ENCODE measurements around the gene LRIF1. TPM values are rescaled to one million over a fixed set of nuclear protein-coding genes. Genes with fewer than 3 reads are reported as not detected.
A peak's percentile ranks its signal among the peaks of the same experiment; 100 is the strongest.

The LRIF1 gene
- total and polyA plus RNA-seq, 2 of the 4 experiments (the other 2 are of a cell fraction) = 5.4 to 6.8 TPM

GRCh38 chr1:110914676-110915075 is 49.0 kb downstream of the LRIF1 start:
- Histone ChIP-seq H3K36me3 (ENCODE audit: control insufficient read depth, insufficient read depth, low read length) (no peaks in the 10 kb centered on the region), H3K27ac (ENCODE audit: insufficient read depth, low read length) (no peak overlapping the region), H3K4ac (ENCODE audit: low read depth, low read length) (no peak overlapping the region), H3K56ac (ENCODE audit: extremely low read depth, insufficient read depth, low read length) (no peak overlapping the region), H2BK120ac (ENCODE audit: low read depth, low read length) (no peak overlapping the region), H4K20me1 (ENCODE audit: insufficient read depth, low read length) (no peaks in the 10 kb centered on the region), H3K9ac (ENCODE audit: low read depth, low read length) (no peak overlapping the region), H3K79me1 (ENCODE audit: low read depth in 1 of 2, low read length in 2 of 2) (no peaks in the 10 kb centered on the region), H2BK20ac (ENCODE audit: low read depth, low read length) (no peak overlapping the region), H3K23ac (ENCODE audit: low read depth, low read length) (no peak overlapping the region), H4K8ac (ENCODE audit: low read depth in 2 of 2, low read length in 2 of 2) (no peak overlapping the region), H3K9me1 (ENCODE audit: insufficient read depth, low read length) (no peaks in the 10 kb centered on the region), H2BK15ac (ENCODE audit: low read depth, low read length) (no peak overlapping the region), H2AK9ac (replicated peaks; ENCODE audit: low read depth, low read length, poor library complexity) (no peak overlapping the region), H3K9me3 (ENCODE audit: control insufficient read depth, insufficient read depth, low read length) (no peaks in the 10 kb centered on the region), H3K4me1 (ENCODE audit: control insufficient read depth, insufficient read depth, low read length) (no peaks in the 10 kb centered on the region), H3K4me2 (ENCODE audit: low read depth, low read length) (no peak overlapping the region), H4K5ac (ENCODE audit: low read depth, low read length) (no peak overlapping the region), H2AFZ (replicated peaks; ENCODE audit: low read length, poor library complexity) (no peak overlapping the region), H2BK5ac (ENCODE audit: low read depth, low read length, poor library complexity, severe bottlenecking) (no peak overlapping the region), H3K27me3 (ENCODE audit: control insufficient read depth, insufficient read depth, low read length) (no peaks in the 10 kb centered on the region), H3K18ac (ENCODE audit: low read depth, low read length) (no peak overlapping the region), H4K91ac (ENCODE audit: insufficient read depth, low read depth, low read length) (no peak overlapping the region), H3K4me3 (ENCODE audit: insufficient read depth, low read depth, low read length) (no peak overlapping the region), H2AK5ac (ENCODE audit: low read depth, low read length) (no peak overlapping the region), H3K14ac (replicated peaks; ENCODE audit: low read depth, low read length) (no peak overlapping the region)
- WGBS, 2 experiments (ENCODE audit: extremely low coverage in 2 of 2, insufficient read length in 1 of 2) = no CpG with 5 or more reads among the region's 3 CpGs
- DNase-seq (peak; percentile 5), ATAC-seq (ENCODE audit: low read depth) (no peak)
- BruUV-seq (replicated peaks) = no TSS peak
- intact Hi-C loops (cut with micrococcal nuclease) = no loop called here
- no peak for TF ChIP-seq CHD1 (IDR thresholded peaks at IDR 0.05; ENCODE audit: low read depth, low read length)
- TF ChIP-seq, protein P1, sequence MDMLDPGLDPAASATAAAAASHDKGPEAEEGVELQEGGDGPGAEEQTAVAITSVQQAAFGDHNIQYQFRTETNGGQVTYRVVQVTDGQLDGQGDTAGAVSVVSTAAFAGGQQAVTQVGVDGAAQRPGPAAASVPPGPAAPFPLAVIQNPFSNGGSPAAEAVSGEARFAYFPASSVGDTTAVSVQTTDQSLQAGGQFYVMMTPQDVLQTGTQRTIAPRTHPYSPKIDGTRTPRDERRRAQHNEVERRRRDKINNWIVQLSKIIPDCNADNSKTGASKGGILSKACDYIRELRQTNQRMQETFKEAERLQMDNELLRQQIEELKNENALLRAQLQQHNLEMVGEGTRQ (IDR thresholded peaks at IDR 0.05; ENCODE audit: low read depth, low read length) = no peak
- TF ChIP-seq RFX5 (IDR thresholded peaks at IDR 0.05; ENCODE audit: low read depth, low read length) = no peak
- no peak for TF ChIP-seq CEBPB (IDR thresholded peaks at IDR 0.05; ENCODE audit: low read depth, low read length)
- TF ChIP-seq RAD21 (IDR thresholded peaks at IDR 0.05; ENCODE audit: low read length) = no peak
- TF ChIP-seq CTCF (conservative IDR thresholded peaks at IDR 0.05; ENCODE audit: low read depth, low read length) = no peak
- TF ChIP-seq BHLHE40 (IDR thresholded peaks at IDR 0.05; ENCODE audit: low read depth, low read length) = no peak
- TF ChIP-seq MAFK (IDR thresholded peaks at IDR 0.05; ENCODE audit: low read depth, low read length) = no peak
- no peak for TF ChIP-seq NFE2L2 (IDR thresholded peaks at IDR 0.05; ENCODE audit: low read depth, low read length)
- no peak for TF ChIP-seq MAZ (IDR thresholded peaks at IDR 0.05; ENCODE audit: borderline replicate concordance, low read depth, low read length)
- no peak for TF ChIP-seq FOS (IDR thresholded peaks at IDR 0.05; ENCODE audit: low read depth, low read length)
- TF ChIP-seq POLR2A (IDR thresholded peaks at IDR 0.05; ENCODE audit: low read depth, low read length) = no peak
- no peak for TF ChIP-seq RCOR1 (IDR thresholded peaks at IDR 0.05; ENCODE audit: insufficient replicate concordance, low read length)
- TF ChIP-seq SMC3 (IDR thresholded peaks at IDR 0.05; ENCODE audit: low read depth, low read length) = no peak
- TF ChIP-seq, protein P2, sequence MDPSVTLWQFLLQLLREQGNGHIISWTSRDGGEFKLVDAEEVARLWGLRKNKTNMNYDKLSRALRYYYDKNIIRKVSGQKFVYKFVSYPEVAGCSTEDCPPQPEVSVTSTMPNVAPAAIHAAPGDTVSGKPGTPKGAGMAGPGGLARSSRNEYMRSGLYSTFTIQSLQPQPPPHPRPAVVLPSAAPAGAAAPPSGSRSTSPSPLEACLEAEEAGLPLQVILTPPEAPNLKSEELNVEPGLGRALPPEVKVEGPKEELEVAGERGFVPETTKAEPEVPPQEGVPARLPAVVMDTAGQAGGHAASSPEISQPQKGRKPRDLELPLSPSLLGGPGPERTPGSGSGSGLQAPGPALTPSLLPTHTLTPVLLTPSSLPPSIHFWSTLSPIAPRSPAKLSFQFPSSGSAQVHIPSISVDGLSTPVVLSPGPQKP (IDR thresholded peaks at IDR 0.05; ENCODE audit: borderline replicate concordance, low read depth, low read length) = no peak
- TF ChIP-seq MXI1 (IDR thresholded peaks at IDR 0.05; ENCODE audit: borderline replicate concordance, low read depth, low read length) = no peak
- in situ Hi-C loops (cut with MboI; ENCODE audit: low sequenced_read_pairs) = no loop called here
- dilution Hi-C loops (cut with HindIII; ENCODE audit: low sequenced_read_pairs, unreplicated experiment) = no loop called here
- POLR2A ChIA-PET (ENCODE audit: unreplicated experiment) = no interaction called here
- CTCF ChIA-PET = no interaction called here
